Fibroblast of pulmonary artery (primary cell): ENCODE data around the gene EIF4E3.

ENCODE experiments used
- DNase-seq: peaks from one replicate; pipeline ENCODE4 v3.0.0-alpha.2; 2010; ENCODE audit warnings: low read depth
- H3K4me3 ChIP-seq: replicated peaks from 2 replicates; pipeline ENCODE4 v1.5.1; 2011; ENCODE audit warnings: low read depth, mild to moderate bottlenecking, control low read depth, low read length, moderate library complexity
- TF ChIP-seq, protein P1 (sequence below): IDR thresholded peaks from 2 replicates; pipeline ENCODE4 v1.5.1; 2011; ENCODE audit warnings: mild to moderate bottlenecking, control low read depth, low read length, inconsistent platforms; ENCODE audit errors: missing control alignments

The EIF4E3 gene

DNA sequence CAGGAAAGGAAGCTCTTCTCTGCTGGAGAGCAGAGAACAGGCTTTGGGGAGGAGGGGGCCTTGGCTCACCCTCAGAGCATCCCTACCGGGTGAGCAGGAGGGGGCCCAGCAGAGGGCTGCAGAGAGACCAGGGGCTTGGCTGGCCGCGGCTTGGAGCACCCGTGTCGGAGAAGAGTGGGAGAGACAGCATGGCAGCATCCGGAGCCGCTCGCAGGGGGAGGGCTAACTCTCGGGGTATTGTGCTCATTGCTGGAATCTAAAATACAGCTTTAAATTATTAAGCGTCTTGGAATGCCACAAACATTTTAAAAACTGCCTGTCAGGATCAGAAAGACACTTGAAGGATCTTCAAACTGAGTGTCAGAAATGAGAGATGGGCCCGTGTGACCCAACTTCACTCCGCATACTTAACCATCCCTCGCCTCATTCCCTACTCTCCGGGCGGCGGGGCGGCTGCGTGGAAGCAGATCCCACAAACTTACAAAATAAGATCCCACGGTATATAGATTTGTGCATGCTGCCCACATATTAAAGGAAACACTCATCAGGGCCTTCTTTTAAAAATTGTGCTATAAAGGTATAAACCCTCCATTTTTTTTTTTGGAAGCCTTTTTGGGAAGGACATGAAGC lies 53.9 kb downstream of the EIF4E3 start:
- no peak overlapping the region for H3K4me3 ChIP-seq
- DNase-seq: no peak
- TF ChIP-seq, protein P1, sequence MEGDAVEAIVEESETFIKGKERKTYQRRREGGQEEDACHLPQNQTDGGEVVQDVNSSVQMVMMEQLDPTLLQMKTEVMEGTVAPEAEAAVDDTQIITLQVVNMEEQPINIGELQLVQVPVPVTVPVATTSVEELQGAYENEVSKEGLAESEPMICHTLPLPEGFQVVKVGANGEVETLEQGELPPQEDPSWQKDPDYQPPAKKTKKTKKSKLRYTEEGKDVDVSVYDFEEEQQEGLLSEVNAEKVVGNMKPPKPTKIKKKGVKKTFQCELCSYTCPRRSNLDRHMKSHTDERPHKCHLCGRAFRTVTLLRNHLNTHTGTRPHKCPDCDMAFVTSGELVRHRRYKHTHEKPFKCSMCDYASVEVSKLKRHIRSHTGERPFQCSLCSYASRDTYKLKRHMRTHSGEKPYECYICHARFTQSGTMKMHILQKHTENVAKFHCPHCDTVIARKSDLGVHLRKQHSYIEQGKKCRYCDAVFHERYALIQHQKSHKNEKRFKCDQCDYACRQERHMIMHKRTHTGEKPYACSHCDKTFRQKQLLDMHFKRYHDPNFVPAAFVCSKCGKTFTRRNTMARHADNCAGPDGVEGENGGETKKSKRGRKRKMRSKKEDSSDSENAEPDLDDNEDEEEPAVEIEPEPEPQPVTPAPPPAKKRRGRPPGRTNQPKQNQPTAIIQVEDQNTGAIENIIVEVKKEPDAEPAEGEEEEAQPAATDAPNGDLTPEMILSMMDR: no peak

DNA sequence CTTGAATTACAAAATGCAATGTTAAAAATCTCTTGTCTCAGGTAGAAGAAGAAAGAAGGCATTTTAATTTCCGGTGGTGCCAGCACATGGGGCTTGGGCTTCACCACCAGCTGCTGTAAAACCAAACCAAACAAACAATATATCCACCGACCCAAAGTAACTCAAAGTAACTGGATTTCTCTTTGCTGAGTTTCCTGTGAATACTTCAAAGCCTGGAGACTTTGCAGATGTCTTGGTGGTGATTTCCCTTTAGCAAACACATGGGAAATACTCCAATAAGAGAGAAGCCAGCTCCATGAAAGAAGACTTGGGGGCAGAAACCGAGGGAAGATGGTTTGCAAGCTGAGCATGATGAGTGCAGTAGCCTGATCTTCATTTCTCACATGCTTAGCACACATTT lies 62.6 kb downstream of the EIF4E3 start:
- no peak overlapping the region for H3K4me3 ChIP-seq
- DNase-seq: no peak
- TF ChIP-seq, protein P1: no peak

GRCh38 chr3:71662056-71662455 lies 63.1 kb downstream of the EIF4E3 start:
- DNase-seq: no peak
- H3K4me3 ChIP-seq: no peak overlapping the region
- TF ChIP-seq, protein P1: no peak

DNA sequence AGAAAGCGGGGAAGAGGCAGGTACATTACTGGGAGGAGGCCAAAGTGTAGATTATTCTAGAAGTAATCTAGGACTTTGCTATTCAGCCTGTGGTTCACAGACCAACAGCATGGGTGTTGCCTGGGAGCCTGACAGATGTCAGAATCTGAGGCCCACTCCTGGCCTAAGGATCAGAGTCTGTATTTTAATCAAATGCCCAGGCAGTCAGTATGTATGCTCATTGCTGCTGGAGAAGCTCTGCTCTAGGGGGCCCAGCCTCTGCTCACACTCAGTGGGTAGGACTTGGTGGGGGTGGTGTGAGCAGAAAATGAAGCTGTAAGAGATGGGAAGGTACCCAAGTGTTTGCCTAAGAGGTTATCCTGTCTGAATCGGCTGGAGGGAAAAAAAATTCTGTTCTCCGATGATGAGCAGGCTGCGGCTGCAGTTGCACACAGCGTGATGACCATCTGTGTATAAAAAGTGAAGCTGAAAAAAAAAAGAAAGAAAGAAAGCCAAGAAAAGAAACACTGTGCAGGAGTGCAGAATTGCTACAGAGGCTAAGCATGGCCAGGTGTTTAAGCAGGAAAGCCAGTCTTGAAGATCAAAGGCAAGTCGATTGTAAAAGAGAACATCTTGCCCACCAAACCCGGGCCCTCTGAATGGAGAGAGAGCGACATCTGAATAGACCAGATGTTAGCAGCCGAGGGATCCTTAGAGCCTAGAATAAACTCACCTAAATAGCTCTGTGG lies 65.2 kb downstream of the EIF4E3 start:
- no peak for DNase-seq
- no peak overlapping the region for H3K4me3 ChIP-seq
- TF ChIP-seq, protein P1: no peak

DNA sequence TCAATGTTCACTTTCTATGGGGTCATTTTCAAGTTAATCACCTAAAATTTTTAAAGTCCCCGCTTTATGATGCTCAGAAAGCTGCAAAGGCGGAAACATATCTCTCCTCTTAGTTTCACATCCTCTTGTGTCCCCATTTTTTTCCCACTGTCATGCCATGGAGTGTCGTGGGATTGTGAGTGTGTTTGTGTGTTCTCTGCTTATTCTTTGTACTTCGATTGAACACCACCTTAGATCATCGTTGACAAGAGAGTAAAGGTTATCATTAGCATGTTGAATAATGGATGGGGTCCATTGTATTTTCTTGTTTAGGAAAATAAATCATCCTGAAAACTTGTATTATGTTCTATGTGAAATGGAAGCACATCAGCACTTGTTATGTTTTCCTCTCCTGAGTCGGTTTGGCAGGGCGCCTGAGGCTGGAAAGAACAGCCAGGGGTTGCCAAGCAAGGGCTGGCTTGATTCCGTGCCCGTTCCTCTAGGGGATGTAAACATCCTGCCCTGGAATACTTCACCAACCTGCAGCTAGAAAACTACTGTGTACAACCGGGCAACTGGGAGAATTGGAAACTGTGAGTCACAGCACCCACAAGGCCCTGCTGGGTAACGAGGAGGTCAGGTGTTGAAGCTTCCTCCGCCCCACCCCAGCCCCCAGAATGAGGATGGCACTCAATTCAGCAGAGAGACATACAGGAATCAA lies 67.2 kb downstream of the EIF4E3 start:
- DNase-seq: peak; percentile 56
- no peak overlapping the region for H3K4me3 ChIP-seq
- TF ChIP-seq, protein P1: no peak

DNA sequence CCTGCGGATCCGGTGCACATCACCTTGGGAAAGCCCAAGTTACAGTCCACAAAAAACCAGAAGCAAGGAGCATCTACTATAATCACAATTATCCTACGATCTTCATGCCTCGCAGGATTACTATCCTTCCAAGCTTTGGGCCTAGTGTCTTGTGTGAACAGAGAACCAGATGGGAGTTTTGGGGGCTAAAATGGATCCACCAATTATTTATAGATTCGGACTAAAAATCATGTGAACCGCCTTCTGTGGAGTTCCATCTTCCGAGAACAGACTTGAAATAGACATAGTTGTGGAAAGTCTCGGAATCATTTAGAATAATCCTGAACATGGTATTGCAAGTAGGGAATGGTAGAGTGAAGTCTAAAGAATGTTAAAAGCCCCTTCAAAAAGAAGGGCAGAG lies 70.1 kb downstream of the EIF4E3 start:
- no peak for DNase-seq
- no peak overlapping the region for H3K4me3 ChIP-seq
- TF ChIP-seq, protein P1: no peak
